Thoracic aorta (tissue), 2 donors: Measurements from ENCODE around the gene FXR2. TPM values are rescaled to one million over a fixed set of nuclear protein-coding genes. Genes with fewer than 3 reads are reported as not detected.

Experiments
- ATAC-seq: fragments of 150-250 bp; one replicate; pipeline ENCODE4 v1.8.0; 2017; ENCODE audit warnings: low read depth; ENCODE audit not compliant: insufficient number of reproducible peaks, low FRiP score
- DNase-seq: peaks from one replicate; pipeline ENCODE4 v3.0.0-alpha.2; 2020; ENCODE audit warnings: low spot score
- H3K27ac ChIP-seq, 2 donors: fragments of 200-600 bp; sonication (generic); 1 replicate in 1 of 2; 2 replicates in 1 of 2; pipeline ENCODE4 v1.5.1; 2016; ENCODE audit warnings: mild to moderate bottlenecking in 2 of 2, moderate library complexity in 2 of 2
- H3K27me3 ChIP-seq: fragments of 200-600 bp; sonication (generic); replicated peaks from 2 replicates; pipeline ENCODE4 v1.6.0; 2016; ENCODE audit warnings: mild to moderate bottlenecking; ENCODE audit not compliant: insufficient read depth
- H3K36me3 ChIP-seq: fragments of 200-600 bp; sonication (generic); one replicate; pipeline ENCODE4 v1.5.1; 2016
- H3K4me1 ChIP-seq, 2 donors: fragments of 200-600 bp; sonication (generic); 1 replicate in 1 of 2; 2 replicates in 1 of 2; pipeline versions ENCODE4 v1.5.1 to v1.6.0; 2016; ENCODE audit warnings: low read depth in 2 of 2, mild to moderate bottlenecking in 1 of 2; ENCODE audit not compliant: control insufficient read depth in 1 of 2
- H3K4me3 ChIP-seq: fragments of 200-600 bp; sonication (generic); 2 replicates; pipeline ENCODE4 v1.5.1; 2016; ENCODE audit warnings: mild to moderate bottlenecking
- H3K9me3 ChIP-seq: fragments of 200-600 bp; sonication (generic); 2 replicates; pipeline ENCODE4 v1.5.1; 2016
- CTCF ChIP-seq: fragments of 200-600 bp; sonication (generic); IDR thresholded peaks from one replicate; pipeline ENCODE4 v1.5.1; 2019; ENCODE audit warnings: antibody characterized with exemption
- total RNA-seq, 2 donors: library from RNA; depleted of rRNA; stranded (reverse); fragments of >200 nt; gene quantifications; one replicate each; pipeline versions ENCODE4 v1.1.0 to v1.2.3, GENCODE V29; 2016

FXR2 gene
- total RNA-seq, 2 donors from 2014 or later, result 42.8 to 53.9 TPM

- no peaks in the 10 kb centered on the region for H3K27me3 ChIP-seq
- ATAC-seq, result no peak
- peaks cover 9% of the 10 kb centered on the region for H3K36me3 ChIP-seq
- H3K27ac ChIP-seq, result peak overlapping the region; percentile 91 to 93
- no peak for DNase-seq
- peak overlapping the region; percentile 97 for H3K4me3 ChIP-seq
- H3K4me1 ChIP-seq, result peaks cover 36 to 61% of the 10 kb centered on the region in 2 donors
- TF ChIP-seq CTCF, result peak; percentile 44
- no peaks in the 10 kb centered on the region for H3K9me3 ChIP-seq
Observed at GRCh38 chr17:7560172-7561027, 54.3 kb downstream of the FXR2 start.

- Histone ChIP-seq H3K4me3 (peak overlapping the region; percentile 97), H3K4me1 (peaks cover 36 to 61% of the 10 kb centered on the region in 2 donors), H3K9me3 (no peaks in the 10 kb centered on the region), H3K27me3 (no peaks in the 10 kb centered on the region), H3K27ac (peak overlapping the region; percentile 91 to 95), H3K36me3 (peaks cover 2% of the 10 kb centered on the region)
- DNase-seq (no peak), ATAC-seq (no peak)
- TF ChIP-seq CTCF, result no peak
Observed at GRCh38 chr17:7559320-7560171, 55.2 kb downstream of the FXR2 start.

- Histone ChIP-seq H3K36me3 (no peaks in the 10 kb centered on the region), H3K4me1 (peaks cover 36 to 54% of the 10 kb centered on the region in 2 donors), H3K4me3 (peak within 1 kb of the TSS; percentile 97), H3K27ac (peak within 1 kb of the TSS; percentile 91 to 95), H3K27me3 (no peaks in the 10 kb centered on the region), H3K9me3 (no peaks in the 10 kb centered on the region)
- no peak for TF ChIP-seq CTCF
- DNase-seq (no peak), ATAC-seq (no peak)
Observed at GRCh38 chr17:7558544-7559319, 56.0 kb downstream of the FXR2 start, which contains the start of gene TNFSF13. TSS of gene TNFSF13 (plus strand) at chr17:7558750. CDS start at chr17:7559040, 290 bp downstream.

- peak overlapping the region; percentile 91 to 95 for H3K27ac ChIP-seq
- no peak for DNase-seq
- peak overlapping the region; percentile 97 for H3K4me3 ChIP-seq
- no peaks in the 10 kb centered on the region for H3K27me3 ChIP-seq
- no peaks in the 10 kb centered on the region for H3K36me3 ChIP-seq
- TF ChIP-seq CTCF, result no peak
- ATAC-seq, result peak; percentile 67
- H3K9me3 ChIP-seq, result no peaks in the 10 kb centered on the region
- peaks cover 34 to 47% of the 10 kb centered on the region in 2 donors for H3K4me1 ChIP-seq
Observed at GRCh38 chr17:7557775-7558543, 56.7 kb downstream of the FXR2 start.
